GM19023 (cell line): Measurements from ENCODE around the gene FCHSD1.
A peak's percentile ranks its signal among the peaks of the same experiment; 100 is the strongest.

Experiments used
- ATAC-seq: cut with Tn5 transposase; IDR thresholded peaks from one replicate; pipeline ENCODE4 v1.9.1; 2021; ENCODE audit warnings: mild to moderate bottlenecking, moderate library complexity; ENCODE audit not compliant: unreplicated experiment

FCHSD1 gene

DNA sequence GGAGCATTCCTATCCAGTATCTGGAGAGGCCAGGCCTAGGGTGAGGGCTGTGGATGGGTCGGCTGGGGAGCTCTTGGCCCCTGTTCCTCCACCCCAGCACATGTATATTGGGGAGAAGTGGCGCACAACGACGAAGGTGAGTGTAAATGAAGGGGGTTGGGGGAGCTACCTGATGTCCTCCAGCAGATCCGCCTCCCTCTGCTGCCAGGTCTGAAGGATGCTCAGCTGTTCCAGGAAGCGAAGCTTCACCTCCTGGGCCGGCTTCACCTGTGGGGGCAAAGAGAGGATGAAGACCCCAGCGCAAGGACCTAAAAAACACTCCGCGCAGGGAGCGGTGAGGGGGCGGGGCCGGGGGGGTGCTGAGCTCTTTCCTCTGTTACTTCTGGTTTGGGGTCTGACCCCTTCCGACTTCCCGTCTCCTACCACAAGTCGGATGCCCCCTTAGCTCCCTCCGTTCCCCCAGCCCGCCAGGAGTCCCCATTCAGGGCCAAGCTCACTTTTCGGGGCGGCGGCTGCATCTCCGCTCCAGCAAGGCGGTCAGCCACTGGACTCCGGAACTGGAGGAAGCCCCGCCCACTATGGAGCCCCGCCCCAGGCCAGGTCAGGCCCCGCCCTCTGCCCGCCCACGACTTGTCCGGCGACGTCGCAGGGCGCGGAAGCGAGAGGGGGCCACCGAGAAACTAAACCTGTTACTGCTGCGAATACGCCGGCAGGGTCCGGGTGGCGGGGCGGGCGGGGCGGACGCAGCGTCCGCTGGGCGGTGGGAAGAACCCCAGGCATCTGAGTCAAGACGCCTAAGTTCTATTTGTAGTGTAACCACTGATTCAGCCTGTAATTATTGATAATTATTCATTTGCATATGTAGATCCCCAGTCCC lies at the start of gene FCHSD1:
Gene FCHSD1, minus strand, starts transcription at position 568 of the 877 bp plus-strand sequence. Its CDS starts 50 bp downstream, at position 518.
- ATAC-seq: peak; percentile 97

DNA sequence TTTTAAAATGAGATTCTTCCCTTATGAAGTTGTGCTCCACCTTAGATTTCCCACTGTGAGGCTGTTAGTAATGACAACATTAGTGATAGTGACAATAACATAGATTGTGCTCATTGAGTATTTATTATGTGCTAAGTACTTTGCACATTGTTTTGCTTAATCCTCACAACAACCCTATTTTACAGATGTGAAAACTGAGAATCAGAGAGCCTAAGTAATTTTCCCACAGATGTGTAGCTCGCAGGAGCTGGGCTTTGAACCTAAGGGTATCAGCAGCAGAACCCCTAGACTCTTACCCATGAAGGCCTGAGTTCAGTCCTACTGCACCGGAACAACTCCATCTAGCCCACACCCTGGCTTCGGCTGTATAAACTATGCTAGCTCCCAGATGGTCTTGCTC lies 46.4 kb upstream of the FCHSD1 start:
- ATAC-seq: no peak

DNA sequence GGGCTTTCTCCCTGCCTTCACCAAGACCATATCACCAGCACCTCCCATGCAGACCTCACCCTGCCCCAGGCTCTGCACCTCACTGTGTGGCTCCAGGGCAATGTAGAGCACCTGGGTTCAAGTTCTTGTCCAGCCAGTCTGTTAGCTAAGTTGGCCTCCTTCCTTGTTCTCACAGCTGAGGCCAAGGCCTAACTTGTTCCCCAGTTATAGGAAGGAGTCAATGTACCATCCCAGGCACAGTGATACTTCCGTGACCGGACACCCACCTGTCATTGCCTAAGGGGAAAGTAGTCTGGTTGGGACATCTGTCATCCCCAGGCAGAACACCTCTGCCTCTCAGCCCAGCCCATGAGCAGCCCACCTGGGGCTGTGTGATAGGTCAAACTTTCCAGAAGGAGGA lies 45.2 kb upstream of the FCHSD1 start:
- no peak for ATAC-seq

GRCh38 chr5:141695627-141696215 lies 44.5 kb upstream of the FCHSD1 start:
- no peak for ATAC-seq

GRCh38 chr5:141694479-141694878 lies 43.3 kb upstream of the FCHSD1 start:
- no peak for ATAC-seq

DNA sequence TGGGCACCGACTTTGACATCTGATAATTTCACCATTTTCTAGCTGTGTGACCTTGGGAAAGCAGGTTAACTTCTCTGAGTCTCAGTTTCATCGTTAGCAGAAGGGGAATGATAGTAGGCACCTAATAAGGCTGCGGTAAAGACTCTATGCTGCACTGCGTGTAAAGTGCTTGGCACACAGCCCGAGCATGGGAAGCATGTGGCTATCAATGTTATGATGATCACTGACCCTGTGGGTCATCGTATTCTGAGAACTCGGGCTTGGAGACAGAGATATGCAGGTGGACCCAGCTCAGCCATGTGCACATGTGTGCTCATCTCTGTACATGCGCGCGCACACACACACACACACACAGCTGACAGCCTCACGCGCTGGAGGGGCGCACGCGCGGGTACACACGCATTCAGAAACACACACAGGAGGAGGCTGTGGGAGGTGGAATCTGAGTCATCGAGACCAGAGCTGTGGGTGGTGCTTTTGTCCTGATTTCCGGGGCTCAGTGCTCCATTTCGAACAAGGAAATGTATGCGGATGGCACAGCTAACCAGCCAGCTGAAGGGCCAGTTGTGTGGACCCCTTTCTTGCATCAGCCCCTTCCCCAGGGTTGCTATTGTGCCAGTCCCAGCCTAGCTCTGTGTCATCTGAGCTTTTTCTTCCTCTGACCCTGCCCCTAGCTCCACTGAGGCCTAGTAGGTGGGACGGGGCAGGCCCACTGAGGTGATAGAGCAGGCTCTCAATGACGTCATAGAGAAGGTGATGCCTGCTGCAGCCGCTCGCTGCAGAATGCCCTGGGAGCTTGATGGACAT lies 41.9 kb upstream of the FCHSD1 start:
- ATAC-seq: no peak

DNA sequence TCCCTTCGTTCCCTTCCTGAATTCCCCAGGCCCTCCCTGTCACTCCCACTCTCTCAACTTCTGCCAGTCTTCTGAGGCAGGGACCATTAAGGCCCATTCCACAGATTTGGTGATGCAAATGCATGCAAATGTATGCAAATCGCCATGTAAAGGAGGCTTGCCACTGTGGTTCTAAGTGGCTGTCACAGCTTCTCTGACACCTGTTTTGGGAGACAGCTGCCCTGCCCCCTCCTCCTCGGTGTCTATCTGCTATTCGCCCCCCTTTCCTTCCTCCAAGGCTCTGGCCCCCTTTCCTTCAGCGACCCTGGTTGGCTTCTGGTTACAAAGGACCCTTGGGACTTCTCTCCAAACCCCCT lies 41.3 kb upstream of the FCHSD1 start:
- ATAC-seq: no peak

- ATAC-seq: peak; percentile 86
Observed at GRCh38 chr5:141691867-141692532, 40.8 kb upstream of the FCHSD1 start.

DNA sequence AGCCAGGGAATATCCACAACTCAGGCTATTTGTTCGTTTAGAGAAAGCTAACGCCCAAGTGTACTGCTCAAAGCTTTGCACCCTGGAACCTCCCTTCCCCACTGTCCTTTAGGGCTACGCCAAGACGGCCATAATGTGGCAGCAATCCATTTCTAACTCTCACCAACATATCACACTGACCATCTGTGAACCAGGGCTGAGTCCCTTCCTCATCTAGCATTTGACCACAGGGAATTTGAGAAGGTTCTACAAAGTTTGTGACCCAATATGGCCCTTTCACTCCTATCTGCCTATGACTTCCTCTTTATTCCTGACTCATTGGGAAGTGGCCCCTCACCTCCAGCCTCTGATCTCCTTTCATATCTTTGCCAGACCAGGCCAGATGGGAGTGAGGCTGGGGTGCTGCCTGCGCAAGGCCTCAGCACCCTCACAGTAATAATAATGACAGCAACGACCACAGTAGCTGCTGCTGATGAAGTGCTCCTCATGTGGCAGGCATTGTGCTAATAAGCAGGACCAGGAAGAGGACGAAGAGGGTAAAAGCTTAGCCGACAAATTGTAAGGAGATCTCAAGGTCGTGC lies 40.2 kb upstream of the FCHSD1 start:
- no peak for ATAC-seq

- no peak for ATAC-seq
Observed at GRCh38 chr5:141686648-141687416, 35.6 kb upstream of the FCHSD1 start.

DNA sequence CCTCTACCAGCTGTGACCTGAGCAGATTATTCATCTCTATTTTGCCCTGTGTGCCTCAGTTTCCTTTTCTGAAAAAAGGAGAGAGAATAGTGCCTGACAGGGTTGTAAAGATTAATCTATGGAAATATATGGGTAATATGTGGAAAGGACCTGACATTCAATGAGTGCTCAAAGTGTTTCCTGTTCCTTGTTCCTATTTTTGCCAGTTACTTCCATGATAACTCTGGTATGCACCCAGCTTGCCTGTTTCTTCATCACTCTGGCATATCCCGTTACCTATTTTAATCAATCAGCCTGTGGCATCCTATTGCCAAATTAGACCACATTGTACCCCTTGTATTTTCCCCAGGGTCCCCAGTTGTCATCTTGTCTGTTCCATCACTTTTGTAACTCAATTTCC lies 34.4 kb upstream of the FCHSD1 start:
- no peak for ATAC-seq

GRCh38 chr5:141683596-141684141 lies 32.5 kb upstream of the FCHSD1 start:
- ATAC-seq: no peak

- ATAC-seq: no peak
Observed at GRCh38 chr5:141681695-141682641, 30.8 kb upstream of the FCHSD1 start, which contains the start of gene ARAP3. ARAP3 (minus strand) TSS chr5:141682230; CDS start chr5:141680486, 1,744 bp downstream.

- no peak for ATAC-seq
Observed at GRCh38 chr5:141681295-141681694, 30.1 kb upstream of the FCHSD1 start.

GRCh38 chr5:141680751-141681201 lies 29.6 kb upstream of the FCHSD1 start:
- ATAC-seq: no peak

DNA sequence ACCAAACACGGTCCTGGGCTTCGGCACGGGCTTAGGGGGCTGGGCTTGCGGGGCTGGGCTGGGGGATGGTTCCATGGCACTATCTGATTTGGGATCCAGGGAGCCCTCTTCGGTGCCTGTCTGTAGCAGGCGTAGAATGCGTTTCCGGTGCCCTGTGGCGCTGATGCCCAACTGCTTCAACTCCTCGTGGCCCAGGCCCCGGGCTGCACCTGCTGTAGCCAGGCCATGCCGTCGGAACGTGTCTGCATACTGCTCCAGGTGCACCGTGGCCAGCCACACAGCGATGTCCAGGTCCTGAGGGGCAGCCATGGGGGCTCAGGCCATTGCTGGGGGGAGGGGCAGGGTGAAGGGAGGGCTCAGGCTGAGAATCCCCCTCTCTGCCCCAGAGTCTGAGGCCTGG lies 29.0 kb upstream of the FCHSD1 start:
- ATAC-seq: no peak

DNA sequence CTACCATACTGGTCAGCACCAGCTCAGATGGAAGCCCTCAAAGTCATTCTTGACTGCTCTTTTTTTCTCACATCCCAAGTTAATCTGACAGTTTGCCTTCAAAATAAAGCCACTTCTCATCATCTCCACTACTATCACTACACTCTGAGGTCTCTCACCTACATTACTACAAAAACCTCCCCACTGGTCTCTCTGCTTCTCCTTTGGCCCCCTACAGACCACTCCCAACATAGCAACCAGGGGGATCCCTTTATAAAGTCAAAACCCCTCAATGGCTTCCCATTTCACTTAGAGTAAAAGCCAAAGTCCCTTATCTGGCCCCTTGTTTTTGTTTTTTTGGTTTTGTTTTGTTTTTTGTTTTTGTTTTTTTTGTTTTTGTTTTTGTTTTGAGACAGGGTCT lies 26.2 kb upstream of the FCHSD1 start:
- no peak for ATAC-seq

DNA sequence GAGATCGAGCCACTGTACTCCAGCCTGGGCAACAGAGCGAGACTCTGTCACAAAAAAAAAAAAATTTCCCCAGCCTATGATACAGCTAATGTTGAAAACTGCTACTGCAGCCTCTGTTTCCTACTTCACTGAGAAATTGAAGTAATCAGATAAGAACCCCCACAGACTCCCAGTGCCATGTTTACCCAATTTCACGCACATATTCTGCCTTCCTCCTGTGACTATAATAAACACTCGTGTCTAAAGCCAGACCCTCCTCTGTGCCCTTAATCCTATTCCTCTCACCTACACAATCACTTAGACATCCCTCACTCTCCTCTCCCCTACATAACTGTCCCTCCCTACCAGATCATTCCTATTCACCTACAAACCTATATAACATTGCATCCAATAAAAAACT lies 24.5 kb upstream of the FCHSD1 start:
- no peak for ATAC-seq
